Stromal cell of bone marrow (primary cell): ENCODE measurements around the gene DPEP2.
"Not testable (repeated sequence)": the region's sequence is repeated elsewhere in the genome, so short reads cannot be mapped to it uniquely, and the experiment has no call there.

Source experiments
- DNase-seq: peaks from one replicate; pipeline ENCODE4 v3.0.0-alpha.2; 2012; ENCODE audit warnings: low read depth

Gene DPEP2

GRCh38 chr16:67953641-67954375, 45.5 kb downstream of the DPEP2 start:
- DNase-seq = no peak

GRCh38 chr16:67951485-67951884, 47.8 kb downstream of the DPEP2 start:
- DNase-seq = no peak

DNA sequence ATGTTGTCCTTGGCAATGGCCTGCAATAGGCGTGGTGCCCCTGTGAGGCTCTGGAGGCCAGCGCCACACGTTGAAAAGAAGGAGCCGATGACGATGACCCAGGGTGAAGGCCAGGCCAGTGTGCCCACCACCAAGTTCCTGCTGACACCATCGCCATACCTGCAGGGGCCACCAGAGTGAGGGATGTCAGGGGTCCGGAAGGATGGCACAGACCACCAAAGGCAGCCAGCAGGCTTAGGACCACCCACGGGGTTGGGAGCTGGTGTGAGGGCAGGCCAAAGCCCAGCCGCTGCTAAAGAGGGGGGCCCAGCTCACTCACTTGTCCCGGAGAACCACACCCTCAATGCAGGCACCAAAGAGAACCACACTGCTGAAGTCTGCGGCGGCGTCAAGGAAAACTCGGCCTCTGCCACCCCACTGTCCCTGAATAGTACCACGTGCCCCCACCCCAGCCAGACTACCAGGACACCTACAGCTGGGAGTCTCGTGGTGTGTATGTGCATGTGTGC, 48.9 kb downstream of the DPEP2 start:
- DNase-seq = no peak

DNA sequence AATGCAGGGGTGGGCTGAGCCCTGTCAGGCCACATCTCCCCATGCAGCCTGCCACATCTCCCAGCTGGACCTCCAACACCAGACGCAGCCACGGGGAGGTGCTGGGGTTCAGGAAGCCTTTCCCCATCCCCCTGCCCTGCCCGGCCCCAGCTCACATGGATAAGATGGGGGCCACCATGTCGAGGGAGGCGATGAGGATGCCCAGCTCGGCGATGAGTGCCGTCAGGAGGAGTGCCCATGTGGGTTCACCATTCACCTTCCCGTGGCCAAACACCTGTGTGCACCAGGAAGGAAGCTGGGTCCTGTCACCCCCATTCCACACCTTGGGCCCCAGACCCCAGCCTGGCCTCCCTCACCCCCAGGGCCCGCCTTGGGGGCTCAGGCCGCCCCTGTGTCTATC, 49.6 kb downstream of the DPEP2 start:
- DNase-seq = no peak

GRCh38 chr16:67948015-67948414, 51.3 kb downstream of the DPEP2 start:
- no peak for DNase-seq

- DNase-seq = no peak
Measured at GRCh38 chr16:67946966-67947558, 52.2 kb downstream of the DPEP2 start.

DNA sequence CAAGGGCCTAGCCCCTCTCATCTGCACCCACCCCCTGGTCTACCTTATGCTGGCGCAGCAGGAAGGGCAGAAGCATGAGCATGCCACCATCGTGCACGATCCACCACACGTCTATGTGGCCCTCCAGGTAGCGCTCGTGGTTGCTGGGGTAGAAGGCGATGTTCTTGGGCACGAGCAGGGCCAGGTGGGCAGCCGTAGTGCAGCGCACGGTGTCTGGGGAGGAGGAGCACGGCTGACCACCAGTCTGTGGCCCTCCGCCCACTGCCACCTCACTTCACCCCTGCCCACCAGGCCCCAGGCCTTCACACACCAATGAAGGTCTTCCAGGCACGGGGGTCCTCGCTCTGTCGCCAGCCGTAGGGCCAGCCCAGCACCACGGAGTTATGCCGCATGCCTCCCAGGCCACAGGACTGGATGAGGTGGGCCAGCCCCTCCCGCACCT, 53.1 kb downstream of the DPEP2 start:
- DNase-seq = no peak

GRCh38 chr16:67945392-67945933, 53.8 kb downstream of the DPEP2 start:
- DNase-seq = no peak

DNA sequence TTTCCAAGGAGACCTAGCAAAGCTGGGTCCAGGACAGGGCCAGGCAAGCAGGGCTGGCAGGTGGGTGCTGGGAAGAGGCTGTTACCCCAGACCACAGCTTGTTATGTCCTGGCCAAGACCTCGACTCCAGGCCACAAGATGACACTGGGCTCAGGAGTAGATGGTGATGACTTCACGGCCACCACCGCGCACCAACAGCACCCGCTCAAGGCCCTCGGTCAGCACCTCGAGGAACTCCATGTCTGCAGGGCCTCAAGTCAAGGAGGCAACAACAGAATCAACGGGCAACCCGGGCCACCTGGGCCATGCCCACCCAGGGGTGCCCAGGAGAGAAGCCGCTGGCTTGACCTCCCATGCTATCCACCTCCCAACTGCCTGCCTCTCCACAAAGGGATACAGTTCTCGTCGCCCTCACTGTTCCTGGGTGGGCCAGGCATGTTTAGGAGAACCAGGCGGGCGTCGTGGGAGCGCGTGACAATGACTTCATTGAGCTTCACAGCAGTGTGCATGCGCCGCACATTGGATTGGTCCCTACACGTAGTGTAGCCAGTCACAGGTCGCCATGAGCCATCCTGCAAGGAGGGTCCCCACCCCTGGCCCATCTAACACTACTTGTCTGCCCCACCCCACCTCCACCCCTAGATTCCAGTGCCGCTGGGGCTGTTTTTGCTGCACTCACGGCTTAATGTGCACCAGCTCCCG, 54.4 kb downstream of the DPEP2 start:
- DNase-seq = no peak

GRCh38 chr16:67943619-67944504, 55.4 kb downstream of the DPEP2 start, which contains the start of gene LCAT:
TSS of gene LCAT (minus strand) at chr16:67944120. CDS start at chr16:67944101, 19 bp downstream.
- DNase-seq = no peak

GRCh38 chr16:67943256-67943618, 56.0 kb downstream of the DPEP2 start:
- DNase-seq = no peak

DNA sequence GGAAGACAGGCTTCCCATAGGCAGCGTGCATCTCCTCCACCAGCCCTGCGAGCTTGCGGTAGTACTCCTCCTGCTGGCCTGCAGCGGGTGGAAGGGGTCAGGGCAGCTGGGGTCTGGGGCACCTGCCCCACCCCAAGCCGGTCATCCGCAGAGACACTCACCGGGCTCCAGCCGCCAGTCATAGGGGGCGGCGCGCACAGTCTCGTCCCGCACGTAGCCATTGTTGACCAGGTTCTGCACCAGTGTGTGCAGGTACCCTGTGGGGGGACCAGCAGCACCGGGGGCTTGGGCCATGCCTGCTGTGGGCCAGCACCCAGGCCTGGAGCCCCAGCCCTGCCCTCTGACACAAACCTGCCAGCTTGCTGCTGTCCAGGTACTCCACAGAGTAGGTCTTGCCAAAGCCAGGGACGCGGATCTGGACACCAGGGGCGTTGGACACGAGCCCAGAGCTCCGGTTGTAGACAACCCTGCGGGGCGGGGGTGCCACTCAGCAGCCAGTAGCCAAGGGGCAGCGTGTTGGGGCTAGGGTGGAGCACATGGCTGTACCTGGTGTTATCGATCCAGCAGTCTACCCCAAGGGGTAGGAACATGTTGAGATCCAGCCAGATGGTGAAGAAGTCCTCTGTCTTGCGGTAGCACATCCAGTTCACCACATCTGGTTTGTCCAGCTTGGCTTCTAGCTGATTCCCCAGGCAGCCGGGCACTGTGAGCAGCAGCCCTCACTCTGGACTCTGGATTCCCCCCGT, 56.6 kb downstream of the DPEP2 start:
- no peak for DNase-seq

GRCh38 chr16:67942200-67942509, 57.1 kb downstream of the DPEP2 start:
- DNase-seq = no peak

DNA sequence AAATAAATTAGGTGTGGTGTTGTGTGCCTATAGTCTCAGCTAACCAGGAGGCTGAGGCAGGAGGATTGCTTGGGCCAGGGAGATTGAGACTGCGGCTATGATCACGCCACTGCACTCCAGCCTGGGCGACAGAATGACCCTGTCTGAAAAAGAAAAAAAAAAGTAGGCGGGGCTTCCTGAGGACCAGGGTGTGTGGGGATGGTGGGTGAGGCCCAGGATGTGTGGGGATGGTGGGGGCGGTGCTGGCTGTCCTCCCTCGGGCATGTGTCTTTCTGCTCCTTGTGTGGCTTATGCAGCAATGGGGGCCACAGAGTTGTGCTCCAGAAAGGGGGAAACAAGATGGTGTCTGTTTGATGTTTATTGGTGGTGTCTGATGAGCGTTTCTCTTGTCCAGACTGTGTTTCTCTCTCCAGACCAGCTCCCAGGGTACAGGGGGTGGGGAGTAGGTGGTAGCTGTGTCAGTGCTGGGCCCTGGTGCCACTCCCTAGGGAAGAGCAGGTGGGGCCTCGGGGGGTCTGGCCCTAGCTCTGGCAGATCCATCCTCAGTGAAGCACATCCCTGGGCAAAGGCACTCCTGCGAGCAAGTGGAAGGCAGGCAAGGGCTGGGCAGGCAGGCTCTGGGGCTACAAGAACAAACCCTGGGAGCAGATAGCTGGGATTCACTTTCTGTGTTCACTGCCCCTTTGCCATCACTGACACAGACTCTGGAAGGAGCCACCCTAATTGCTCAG, 57.6 kb downstream of the DPEP2 start:
- no peak for DNase-seq

GRCh38 chr16:67940446-67941089, 58.7 kb downstream of the DPEP2 start:
- no peak for DNase-seq

DNA sequence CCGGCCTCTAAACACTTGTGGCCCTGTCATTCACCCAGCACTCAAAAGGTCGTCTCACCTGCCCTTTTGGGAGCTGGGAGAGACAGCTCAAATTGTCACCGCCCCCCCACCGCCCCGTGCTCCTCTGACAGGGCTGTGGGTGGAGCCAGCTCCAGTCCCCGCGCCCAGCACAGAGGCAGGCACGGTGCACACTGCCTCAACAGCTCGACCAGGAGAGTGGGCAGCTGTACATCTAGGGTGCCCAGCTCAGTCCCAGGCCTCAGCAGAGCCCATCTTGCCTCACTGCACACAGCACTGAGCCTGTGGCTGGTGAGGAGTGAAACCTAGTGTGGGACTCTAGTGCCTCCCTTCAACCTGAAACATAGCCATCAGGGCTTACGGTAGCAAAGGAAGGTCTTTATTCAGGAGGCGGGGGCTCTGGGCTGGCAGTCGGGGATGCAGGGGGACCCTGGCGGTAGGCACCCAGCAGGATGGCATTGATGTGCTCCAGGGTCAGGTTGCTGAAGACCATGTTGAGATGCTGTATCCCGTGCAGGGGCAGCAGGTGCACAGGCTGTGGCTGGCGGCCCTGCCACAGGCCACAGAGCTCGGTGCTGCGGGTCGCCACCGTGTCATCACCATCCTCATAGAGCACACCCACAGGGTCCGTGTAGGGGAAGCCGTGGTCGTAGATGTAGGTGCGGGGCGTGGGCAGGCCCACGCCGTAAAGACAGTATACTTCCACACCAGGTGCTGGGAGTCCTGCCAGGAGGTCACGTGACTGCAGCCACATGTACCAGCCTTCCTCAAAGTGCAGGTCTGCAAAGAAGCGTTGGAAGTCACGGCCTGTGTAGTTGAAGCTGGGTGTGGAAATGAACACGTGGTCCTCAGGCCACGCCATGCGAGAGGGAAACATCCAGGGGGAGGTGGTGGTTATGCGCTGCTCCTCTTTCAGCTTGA, 59.5 kb downstream of the DPEP2 start:
- no peak for DNase-seq

DNA sequence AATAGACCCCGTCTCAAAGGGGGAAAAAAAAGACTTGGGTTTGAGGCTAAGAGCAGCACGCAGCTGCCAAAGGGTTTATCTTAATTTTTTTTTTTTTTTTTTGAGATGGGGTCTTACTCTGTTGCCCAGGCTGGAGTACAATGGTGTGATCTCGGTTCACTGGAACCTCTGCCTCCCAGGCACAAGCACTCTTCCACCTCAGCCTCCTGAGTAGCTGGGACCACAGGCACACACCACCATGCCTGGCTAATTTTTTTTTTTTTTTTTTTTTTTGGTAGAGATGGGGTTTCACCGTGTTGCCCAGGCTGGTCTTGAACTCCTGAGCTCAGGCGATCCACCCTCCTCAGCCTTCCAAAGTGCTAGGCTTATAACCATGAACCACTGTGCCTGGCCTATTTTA, 61.6 kb downstream of the DPEP2 start:
- not testable (repeated sequence) for DNase-seq
